Psoas muscle (tissue), 8 donors: Measurements from ENCODE around the gene EPHA2. TPM values are rescaled to one million over a fixed set of nuclear protein-coding genes. Genes with fewer than 3 reads are reported as not detected.

Experiments
- ATAC-seq, 4 donors: fragments of 200-7000 bp; cut with Tn5 transposase; one replicate each; pipeline ENCODE4 v1.9.1; 2020; ENCODE audit warnings: moderate library complexity in 3 of 4, mild to moderate bottlenecking in 2 of 4
- DNase-seq, 2 donors: peaks; one replicate each; pipeline ENCODE4 v3.0.0-alpha.2; 2020
- H3K27ac ChIP-seq: fragments of 200-600 bp; one replicate; pipeline ENCODE4 v1.8.0; 2022
- H3K27me3 ChIP-seq, 3 donors: fragments of 200-600 bp in 1 of 3; one replicate each; pipeline versions ENCODE4 v1.6.1 to v1.8.0; 2013 to 2022; ENCODE audit warnings: low read length in 2 of 3, mild to moderate bottlenecking in 2 of 3, moderate library complexity in 1 of 3; ENCODE audit not compliant: insufficient read depth in 3 of 3
- H3K36me3 ChIP-seq, 2 donors: fragments of 200-600 bp in 1 of 2; one replicate each; pipeline versions ENCODE4 v1.6.1 to v1.8.0; 2013 to 2022; ENCODE audit warnings: low read depth in 1 of 2, mild to moderate bottlenecking in 1 of 2, moderate library complexity in 1 of 2; ENCODE audit not compliant: insufficient read depth in 1 of 2
- H3K4me1 ChIP-seq: fragments of 200-600 bp; one replicate; pipeline ENCODE4 v1.8.0; 2022
- H3K4me3 ChIP-seq: fragments of 200-600 bp; one replicate; pipeline ENCODE4 v1.8.0; 2022; ENCODE audit warnings: mild to moderate bottlenecking
- H3K9me3 ChIP-seq: fragments of 200-600 bp; one replicate; pipeline ENCODE4 v1.8.0; 2022
- WGBS, 3 donors: extraction: QIAGEN DNeasy Blood & Tissue Kit; methylation state at CpG; one replicate each; pipeline versions ENCODE4 v1.1.6 to v1.1.7; 2013; 5-methylcytosine and 5-hydroxymethylcytosine counted together
- intact Hi-C, 2 donors: fragments of 100-400 bp; cut with DNase I; formaldehyde crosslinking; loops; one replicate each; pipeline versions ENCODE4 v1.11.0 to v1.14.2; 2022
- polyA plus RNA-seq, 3 donors: library from polyadenylated mRNA; stranded (reverse); fragments of 200-250 nt; gene quantifications; one replicate each; pipeline ENCODE4 v1.2.3, GENCODE V29; 2013
- total RNA-seq, 4 donors: library from RNA; stranded (reverse); fragmentation: NEBNext Ultra II Directional in 2 of 4; extraction: Animal tissue kit (Norgen Biotek cat#: 25700) in 2 of 4; gene quantifications; one replicate each; pipeline versions ENCODE4 v1.2.1 to v1.2.4, GENCODE V29; 2021 to 2023
- TF ChIP-seq, protein P1 (sequence below): fragments of 200-600 bp; IDR thresholded peaks from one replicate; pipeline ENCODE4 v1.8.0; 2022; ENCODE audit warnings: antibody characterized with exemption
- donor health status: healthy with polysubstance abuse.
- donor health status: DM: no; HTN: no; CAD: no; lungs with moderate emphysema.
- donor health status: Bipolar disorder and iron deficiency.
- donor health status: healthy.
- donor health status: DM: yes; HTN: yes; CAD: no.
- donor health status: DM: no; HTN: no; CAD: no.
- donor health status: DM: no; HTN: no; CAD: no.
- donor health status: DM: yes; HTN: yes; CAD: no.

The EPHA2 gene
- total and polyA plus RNA-seq, 7 donors = 1.3 to 8.0 (median 3.2) TPM

DNA sequence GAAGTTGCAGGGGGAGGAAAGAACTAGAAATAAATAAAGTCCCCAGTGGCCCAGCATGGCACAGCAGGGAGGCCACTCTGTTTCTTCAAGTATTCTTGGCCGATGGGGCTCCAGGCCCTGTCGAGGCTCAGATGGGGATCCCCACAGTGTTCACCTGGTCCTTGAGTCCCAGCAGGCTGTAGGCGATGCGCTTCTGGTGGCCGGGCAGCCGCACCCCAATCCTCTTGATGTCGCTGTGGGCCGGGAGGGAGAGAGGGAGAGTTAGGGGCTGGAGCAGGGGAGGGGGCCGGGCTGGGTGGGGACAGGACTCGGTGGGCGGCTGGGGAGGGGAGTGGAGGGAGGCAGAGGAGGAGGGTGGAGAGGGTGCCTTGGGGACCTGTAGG is 30.8 kb downstream of the EPHA2 start:
- peak in 1 of 2 donors; percentile 35 for DNase-seq
- no peak overlapping the region for H3K4me3 ChIP-seq
- H3K27me3 ChIP-seq = no peaks in the 10 kb centered on the region
- no peaks in the 10 kb centered on the region for H3K4me1 ChIP-seq
- intact Hi-C loops = no loop called here
- no peak overlapping the region for H3K27ac ChIP-seq
- WGBS, 3 donors = 82 to 86% (median 82%) methylated on average over 11 of the region's 11 CpGs
- no peak for ATAC-seq
- no peaks in the 10 kb centered on the region for H3K9me3 ChIP-seq
- TF ChIP-seq, protein P1, sequence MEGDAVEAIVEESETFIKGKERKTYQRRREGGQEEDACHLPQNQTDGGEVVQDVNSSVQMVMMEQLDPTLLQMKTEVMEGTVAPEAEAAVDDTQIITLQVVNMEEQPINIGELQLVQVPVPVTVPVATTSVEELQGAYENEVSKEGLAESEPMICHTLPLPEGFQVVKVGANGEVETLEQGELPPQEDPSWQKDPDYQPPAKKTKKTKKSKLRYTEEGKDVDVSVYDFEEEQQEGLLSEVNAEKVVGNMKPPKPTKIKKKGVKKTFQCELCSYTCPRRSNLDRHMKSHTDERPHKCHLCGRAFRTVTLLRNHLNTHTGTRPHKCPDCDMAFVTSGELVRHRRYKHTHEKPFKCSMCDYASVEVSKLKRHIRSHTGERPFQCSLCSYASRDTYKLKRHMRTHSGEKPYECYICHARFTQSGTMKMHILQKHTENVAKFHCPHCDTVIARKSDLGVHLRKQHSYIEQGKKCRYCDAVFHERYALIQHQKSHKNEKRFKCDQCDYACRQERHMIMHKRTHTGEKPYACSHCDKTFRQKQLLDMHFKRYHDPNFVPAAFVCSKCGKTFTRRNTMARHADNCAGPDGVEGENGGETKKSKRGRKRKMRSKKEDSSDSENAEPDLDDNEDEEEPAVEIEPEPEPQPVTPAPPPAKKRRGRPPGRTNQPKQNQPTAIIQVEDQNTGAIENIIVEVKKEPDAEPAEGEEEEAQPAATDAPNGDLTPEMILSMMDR = no peak
- H3K36me3 ChIP-seq = peaks cover 0 to 16% of the 10 kb centered on the region in 2 donors

GRCh38 chr1:16124377-16125087 is 31.3 kb downstream of the EPHA2 start:
- DNase-seq (peak in 1 of 2 donors; percentile 39), ATAC-seq (no peak)
- TF ChIP-seq, protein P1 = no peak
- H3K27ac ChIP-seq = no peak overlapping the region
- 82 to 90% (median 84%) methylated on average over 18 of the region's 18 CpGs for WGBS, 3 donors
- H3K9me3 ChIP-seq = no peaks in the 10 kb centered on the region
- H3K27me3 ChIP-seq = no peaks in the 10 kb centered on the region
- intact Hi-C loops = no loop called here
- H3K4me3 ChIP-seq = no peak overlapping the region
- H3K4me1 ChIP-seq = no peaks in the 10 kb centered on the region
- H3K36me3 ChIP-seq = peaks cover 0 to 16% of the 10 kb centered on the region in 2 donors

DNA sequence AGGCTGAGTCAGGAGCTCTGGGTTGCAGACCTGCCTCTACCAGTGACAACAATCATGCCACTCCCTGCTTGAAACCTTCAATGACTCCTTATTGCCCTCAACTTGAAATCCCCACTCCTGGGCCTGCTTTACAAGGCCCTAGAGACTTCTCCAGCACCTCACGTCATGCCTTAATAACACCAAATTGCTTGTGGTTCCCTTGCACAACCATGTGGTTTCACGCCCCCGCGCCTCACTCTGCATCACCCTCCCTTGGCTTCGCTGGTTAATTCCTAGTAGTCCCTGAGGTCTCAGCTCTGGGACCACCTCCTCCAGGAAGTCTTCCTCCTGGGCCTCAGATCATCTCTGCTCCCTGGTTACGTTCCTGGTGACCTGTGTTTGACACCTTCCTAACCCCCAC is 33.0 kb downstream of the EPHA2 start:
- Histone ChIP-seq H3K27ac (no peak overlapping the region), H3K4me3 (no peak overlapping the region), H3K9me3 (no peaks in the 10 kb centered on the region), H3K4me1 (no peaks in the 10 kb centered on the region), H3K36me3 (peaks cover 0 to 16% of the 10 kb centered on the region in 2 donors), H3K27me3 (no peaks in the 10 kb centered on the region)
- WGBS, 3 donors = 76 to 80% (median 78%) methylated on average over 6 of the region's 6 CpGs
- TF ChIP-seq, protein P1 = no peak
- DNase-seq (peak in 1 of 2 donors; percentile 46), ATAC-seq (no peak)
- intact Hi-C loops = no loop called here

DNA sequence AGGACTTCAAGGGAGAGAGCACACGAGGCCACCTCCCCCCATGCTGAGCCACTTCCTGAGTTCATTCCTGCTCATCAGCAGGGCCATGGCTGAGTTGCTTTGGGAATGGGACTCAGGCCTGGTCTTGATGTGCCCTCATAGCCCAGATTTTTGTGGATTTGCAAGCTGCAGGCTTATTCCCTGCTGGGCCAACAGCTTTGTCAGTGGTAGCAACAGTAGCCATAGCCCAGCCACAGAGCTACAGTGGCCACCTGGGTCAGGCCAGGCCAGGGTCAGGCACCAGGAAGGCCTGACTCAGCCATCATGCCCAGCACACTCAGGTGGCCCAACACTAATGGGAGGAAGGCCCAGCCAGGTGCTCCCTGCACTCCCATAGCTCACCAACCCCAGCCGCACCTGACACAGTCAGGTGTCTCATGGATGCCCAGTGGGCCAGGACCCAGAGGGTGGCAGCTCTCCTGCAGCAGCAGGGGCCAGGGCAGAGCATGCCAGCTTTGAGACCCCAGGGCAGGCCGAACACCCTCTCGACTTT is 33.5 kb downstream of the EPHA2 start:
- Histone ChIP-seq H3K27me3 (no peaks in the 10 kb centered on the region), H3K4me3 (no peak overlapping the region), H3K9me3 (no peaks in the 10 kb centered on the region), H3K27ac (no peak overlapping the region), H3K4me1 (no peaks in the 10 kb centered on the region), H3K36me3 (peaks cover 0 to 12% of the 10 kb centered on the region in 2 donors)
- ATAC-seq (no peak), DNase-seq (peak in 1 of 2 donors; percentile 48)
- 78 to 88% (median 81%) methylated on average over 3 to 4 of the region's 4 CpGs for WGBS, 3 donors
- TF ChIP-seq, protein P1 = no peak
- intact Hi-C loops = no loop called here
